Stimulated activated CD4-positive, alpha-beta T cell treated with anti-CD3 and anti-CD28 coated beads, Interleukin-1b, Interleukin-23, amount 100 ng/mL, for 1 hour (primary cell): Measurements from ENCODE around the gene ICAM2.
"Not testable (repeated sequence)": the region's sequence is repeated elsewhere in the genome, so short reads cannot be mapped to it uniquely, and the experiment has no call there.

ENCODE experiments used
- DNase-seq, 2 donors: peaks; one replicate each; pipeline ENCODE4 v3.0.0-alpha.2; 2020; ENCODE audit warnings: low read depth in 2 of 2

ICAM2 gene

DNA sequence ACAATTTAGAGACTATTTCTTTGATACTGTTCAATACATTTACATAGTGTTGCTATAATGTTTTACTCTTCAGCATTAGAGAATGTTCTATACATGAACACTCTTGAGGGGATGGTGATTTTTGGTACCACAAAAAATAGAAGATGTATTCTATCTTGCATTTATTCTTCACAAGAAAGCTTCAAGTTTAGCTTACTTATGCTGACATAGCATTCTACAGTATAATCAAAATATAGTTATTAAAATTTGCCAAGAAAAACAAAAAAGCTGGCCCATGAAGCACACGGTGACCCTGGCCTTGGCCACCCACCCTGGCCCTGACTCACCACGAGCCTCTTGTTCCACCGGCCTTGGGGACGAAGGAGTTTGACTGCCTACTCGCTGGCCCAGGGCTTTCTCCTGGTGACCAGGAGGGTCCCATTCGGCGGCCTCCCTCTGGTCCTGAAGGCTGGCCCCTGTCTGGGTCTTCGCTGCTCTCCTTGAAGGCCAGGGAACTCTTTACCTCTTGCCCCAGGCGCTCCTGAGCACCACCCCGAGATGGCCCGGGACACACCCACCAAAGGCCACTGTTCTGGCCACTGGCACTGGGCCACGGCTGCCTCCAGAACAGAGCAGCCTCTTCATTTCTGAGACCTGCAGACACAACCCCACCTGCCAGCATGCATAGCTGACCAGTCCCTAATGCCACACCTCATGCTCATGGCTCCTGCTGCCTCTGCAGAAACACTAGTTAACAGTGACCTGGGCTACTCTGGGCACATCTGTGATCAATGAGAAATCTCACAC lies 22.5 kb upstream of the ICAM2 start:
- no peak for DNase-seq

DNA sequence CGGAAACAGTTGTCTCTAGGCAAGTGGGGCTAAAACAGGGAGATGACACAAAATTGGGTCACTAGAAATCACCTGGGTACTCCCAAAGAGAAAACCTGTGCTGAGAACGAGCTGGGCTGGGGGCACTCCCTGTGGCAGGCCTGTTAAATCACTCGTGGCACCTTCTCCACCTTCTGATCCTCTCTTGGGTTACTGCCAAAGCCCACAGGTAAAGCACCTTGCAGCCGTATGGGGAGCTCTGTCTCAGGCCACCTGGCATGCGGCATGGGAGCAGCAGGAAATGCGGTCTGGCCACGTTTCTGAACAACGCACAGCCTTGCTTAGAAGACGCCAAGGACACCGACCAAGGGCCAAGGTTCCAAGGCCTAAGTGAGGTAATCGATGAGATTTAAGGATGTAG lies 21.5 kb upstream of the ICAM2 start:
- no peak for DNase-seq

DNA sequence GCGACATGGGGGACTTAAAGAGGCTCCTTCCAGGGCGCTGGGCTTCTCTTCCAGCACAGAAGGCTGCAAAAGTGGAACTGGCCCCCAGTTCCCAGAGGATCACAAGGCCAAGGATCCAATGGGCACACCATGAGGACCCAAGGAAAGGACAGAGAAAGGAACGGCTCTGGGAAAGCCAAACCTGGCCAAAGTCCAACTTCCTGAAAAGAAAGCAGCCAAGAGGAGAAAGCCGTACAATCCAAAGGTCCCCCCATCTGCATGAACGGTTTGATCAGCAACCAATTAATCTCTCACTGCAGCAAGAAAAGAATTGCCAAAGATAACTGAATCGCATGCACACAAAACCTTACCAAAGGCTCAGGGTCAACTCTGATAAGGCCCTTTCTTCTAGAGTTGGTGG lies 19.8 kb upstream of the ICAM2 start:
- no peak for DNase-seq

DNA sequence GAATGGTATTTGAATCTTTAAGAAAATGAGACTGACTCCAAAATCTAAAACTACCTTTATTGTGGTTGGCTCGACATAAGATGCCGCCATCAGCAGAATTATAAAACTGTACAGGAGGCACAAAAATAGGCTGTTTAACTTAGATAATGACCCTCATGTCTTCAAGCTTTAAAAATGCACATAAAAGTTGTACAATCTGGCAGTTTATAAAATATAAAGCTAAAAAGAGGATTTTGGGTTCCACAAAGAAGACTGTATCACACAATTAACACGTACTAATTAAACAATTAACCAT lies 18.6 kb upstream of the ICAM2 start:
- DNase-seq = no peak

DNA sequence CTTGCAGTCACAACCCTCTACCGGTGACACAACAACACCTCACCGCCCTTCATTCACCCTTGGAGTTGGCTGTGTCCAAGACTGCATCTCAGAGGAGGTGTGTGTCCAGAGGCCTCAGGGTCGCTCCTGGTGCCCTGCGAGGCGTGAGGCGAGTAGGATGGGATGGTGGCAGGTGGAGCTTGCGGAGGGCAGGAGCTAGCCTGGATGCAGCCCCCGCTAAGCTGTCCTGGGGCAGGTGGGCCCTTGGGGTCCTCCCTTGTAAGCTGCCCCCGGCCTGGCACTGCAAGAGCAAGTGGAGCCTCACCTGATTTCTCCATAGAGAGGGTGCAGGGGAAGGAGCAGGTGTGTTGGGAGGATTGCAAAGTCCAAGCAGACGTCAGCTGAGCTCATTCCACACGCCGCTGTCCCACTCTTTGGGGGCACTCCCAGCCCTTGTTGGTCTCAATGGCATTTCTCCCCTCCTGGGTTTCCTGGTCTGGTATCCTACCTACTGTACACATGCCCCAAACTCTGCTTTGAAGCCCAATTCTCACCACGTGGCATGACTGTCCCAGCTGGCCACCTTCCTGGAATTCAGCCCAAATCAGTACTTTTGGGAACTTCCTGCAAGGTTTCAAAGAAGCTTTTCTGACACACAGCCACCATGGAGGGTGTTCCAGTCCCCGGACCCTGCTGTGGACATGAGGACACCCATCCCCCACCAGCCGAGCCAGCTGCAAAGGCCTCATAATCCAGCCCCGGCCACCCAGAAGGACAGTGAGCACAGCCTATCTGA lies 18.1 kb upstream of the ICAM2 start:
- no peak for DNase-seq

DNA sequence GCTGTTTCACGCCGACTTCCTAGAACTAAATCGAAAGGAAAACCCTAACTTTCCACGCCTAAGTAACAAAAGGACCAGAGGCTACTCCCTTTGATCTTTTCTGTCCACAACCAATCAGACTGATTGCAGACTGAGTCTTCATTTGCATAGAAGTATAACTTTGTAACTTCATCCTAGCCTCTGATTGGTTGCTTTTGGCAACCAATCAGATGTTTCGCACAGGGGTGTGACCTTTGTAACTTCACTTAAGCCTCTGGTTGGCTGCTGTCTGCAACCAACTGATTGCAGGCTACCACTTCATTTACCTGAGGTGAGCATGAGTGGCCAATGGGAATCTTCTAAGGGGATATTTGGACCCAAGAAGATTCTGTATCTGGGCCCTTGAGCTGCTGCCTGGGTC lies 17.4 kb upstream of the ICAM2 start:
- DNase-seq = no peak

DNA sequence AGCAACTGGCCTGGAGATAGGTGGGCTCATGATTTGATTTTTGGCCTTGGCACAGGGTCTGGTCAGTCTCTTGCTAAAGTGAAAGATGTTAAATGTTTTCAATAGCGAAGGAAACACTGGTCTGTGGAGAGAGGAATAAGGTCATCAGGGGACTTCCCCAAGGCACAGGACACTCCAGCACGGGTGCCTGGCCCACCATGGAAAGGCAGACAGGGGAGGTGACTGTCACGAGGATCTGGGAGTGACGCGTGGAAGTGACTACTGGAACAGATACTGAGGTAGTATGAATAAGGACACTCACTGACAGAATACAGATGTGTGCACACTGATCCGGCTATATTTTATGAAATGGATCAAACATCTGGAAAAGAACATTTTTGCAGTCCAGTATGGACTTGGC lies 16.7 kb upstream of the ICAM2 start:
- no peak for DNase-seq

DNA sequence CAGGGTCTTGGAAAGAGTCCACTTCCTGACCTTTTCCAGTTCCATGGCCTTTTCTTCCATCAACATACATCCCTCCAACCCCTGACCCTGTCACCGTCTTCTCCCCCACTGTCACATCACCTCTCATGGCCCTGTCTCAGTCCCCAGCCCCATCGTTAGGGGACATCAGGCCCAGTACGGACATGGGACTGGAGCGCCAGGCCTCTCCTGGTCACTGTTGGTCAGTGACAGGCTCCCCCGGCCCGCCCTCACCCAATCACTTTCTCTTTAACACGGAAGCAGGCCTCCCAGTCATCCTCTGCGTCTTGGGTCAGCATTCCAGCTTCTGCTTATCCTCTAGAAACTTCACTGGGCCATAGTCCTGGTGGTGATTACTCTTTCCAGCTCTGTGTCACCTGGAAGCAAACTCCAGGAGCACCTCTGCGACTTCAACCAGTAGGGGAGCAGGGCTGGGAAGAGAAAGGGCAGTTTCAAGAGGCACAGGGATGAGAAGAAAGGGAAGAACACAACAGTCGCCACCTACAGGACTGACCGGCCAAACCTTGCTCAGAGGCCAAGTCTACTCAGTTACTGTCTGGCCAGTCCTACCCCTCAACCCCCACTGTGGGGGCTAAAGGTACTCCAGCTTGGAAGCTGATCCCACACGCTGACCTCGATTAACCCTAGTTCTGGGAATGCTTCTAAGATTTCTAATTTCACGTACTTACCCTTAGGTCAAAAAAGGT lies 15.9 kb upstream of the ICAM2 start:
- DNase-seq = no peak

DNA sequence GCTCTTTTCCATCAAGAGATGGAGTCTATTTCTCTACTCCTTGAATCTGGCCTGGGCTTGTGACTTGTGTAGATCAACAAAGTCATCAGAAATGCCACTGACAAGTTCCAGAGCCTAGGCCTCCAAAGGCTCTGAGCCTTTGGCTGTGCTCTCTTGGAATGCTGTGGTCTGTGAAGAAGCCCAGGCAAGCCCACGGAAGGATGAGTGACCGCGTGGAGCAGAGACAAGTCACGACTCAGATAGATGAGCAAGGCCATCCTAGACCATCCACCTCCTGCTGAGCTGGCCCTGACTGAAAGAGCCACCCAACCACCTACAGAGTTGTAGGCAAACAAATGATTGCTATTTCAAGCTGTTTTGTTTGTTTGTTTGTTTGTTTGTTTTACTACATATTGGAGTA lies 11.6 kb upstream of the ICAM2 start:
- DNase-seq = no peak

DNA sequence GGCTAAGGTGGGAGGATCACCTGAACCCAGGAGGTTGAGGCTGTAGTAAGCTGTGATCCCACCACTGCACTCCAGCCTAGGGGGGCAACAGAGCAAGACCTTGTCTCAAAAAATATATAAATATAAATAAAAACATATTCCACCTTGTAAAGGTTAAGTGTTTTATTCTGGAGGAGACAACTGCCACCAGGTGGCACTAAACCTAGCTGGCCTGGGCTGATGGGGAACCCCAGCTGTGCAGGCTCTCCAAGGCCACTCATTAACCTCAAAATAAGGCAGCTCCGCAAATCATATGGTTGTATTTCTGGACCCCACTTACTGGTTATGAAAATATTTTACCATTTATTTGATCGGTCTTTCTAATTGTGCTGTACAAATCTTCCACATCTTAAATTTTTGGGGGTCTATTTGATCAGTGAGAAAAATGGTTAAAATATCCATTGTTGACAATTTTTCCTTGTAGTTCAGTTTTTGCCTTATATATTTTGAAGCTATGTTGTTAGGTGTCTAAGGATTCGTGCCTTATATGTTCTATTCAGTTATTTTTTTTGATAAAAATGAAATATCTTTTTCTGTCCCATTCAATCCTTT lies 8.5 kb upstream of the ICAM2 start:
- peak; percentile 51 to 57 for DNase-seq

DNA sequence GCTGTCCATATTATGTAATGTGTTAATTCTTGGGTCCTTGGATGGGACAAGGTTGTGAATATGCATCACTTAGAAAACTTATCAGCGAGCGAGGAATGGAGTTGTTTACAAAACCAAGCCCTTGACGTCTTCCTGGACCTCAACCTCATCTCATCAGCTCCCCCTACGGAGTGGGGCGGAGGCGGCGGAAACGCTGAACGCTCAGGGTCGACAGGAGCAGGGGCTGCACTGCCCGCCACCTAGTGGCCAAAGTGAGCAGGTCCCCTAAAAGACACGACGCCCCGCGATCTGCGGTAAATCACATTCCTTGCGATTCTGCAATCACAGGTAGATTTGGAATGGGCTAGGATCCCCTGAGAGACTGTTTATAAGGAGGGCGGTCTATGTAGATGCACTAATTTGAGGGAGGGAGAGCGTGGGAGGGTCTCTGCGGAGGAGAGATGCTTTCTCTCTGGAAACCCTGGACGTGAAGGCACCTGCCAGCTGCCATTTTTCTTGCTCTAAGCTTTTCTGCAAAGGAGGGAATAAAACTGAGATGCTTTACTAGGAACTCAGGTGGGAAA lies 5.4 kb upstream of the ICAM2 start:
- peak; percentile 63 to 89 for DNase-seq

DNA sequence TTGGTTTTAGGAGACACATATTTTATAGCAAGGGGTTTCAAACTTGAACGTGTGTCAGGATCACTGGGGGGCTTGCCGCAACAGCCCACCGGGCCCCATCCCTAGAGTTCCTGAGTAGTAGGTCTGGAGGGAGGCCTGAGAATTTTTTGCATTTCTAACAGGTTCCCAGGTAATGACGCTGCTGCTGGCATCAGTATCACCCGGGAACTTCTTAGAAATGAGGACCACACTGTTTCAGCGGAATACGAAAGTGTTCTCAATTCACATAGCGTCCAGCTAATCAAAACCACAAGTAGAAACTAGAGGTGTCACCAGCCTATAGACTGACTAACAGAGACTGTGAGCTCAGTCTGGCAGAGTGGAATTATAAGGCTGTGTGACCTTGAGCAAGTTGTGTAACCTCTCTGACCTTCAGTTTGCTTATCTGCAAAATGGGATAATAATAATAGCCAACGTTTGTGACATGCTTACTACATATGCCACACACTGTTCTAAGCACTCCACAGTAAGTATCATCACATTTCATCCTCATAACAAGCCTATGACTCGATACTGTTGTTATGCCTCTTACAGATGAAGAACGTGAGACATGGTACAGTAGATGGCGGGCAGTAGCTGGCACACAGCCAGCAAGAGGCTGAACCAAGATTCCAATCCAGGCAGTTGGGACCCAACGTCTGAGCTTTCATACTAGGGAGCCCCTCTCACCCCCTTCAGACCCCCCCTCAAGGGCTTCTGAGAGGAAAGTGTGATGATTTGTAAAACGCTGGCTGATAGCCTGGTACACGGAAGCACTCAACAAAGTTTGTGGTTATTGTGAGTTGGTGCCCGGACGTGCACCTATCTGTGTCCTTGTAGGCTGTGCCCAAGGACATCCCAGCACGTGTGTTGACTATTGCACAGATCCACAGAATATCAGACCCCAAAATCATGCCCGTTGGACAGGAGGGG lies 4.6 kb upstream of the ICAM2 start:
- no peak for DNase-seq

DNA sequence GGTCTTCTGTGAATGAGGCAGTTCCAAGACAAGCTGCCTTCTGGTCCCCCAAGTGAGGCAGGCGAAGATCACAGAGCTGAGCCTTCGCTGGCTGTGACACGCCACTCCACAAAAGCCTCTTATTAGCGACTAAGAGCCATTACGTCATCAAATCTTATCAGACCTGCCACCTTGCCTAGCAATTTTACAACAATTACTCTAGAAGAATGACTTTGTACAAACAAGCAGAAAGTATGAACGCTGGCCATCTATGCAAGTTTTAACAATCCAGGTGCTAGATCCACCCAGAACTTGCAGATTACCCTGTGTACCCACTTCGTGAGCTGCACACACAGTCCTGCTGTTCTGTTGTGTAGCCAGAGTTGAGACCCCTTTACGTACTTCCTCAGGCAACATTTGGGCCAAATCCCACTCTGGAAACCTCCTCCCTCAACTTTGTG lies 3.8 kb upstream of the ICAM2 start:
- DNase-seq = no peak

DNA sequence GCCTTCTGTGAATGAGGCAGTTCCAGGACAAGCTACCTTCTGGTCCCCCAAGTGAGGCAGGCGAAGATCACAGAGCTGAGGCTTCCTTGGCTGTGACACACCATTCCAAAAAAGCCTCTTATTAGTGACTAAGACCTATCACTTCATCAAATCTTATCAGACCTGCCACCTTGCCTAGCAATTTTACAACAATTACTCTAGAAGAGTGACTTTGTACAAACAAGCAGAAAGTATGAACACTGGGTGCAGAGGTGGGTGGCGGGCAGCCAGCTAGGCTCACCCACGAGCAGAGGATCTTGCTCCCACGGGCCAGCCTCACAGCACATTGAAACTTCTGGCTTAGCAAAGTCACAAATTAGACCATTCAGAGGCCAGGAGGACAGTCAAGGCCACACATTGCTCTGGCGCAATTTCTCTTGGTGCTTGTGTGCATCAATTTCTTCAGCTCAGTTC lies 2.2 kb upstream of the ICAM2 start:
- DNase-seq = no peak

DNA sequence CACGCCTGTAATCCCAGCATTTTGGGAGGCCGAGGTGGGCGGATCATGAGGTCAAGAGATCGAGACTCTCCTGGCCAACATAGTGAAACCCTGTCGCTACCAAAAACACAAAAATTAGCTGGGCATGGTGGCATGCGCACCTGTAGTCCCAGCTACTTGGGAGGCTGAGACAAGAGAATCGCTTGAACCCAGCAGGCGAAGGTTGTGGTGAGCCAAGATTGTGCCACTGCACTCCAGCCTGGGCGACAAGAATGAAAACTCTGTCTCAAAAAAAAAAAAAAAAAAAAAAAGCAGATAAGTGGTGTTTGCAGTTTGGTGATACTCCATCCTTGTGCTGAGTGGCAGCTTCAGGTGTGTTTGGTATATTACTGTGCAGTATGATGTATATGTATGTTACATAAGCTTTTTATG lies 877 bp downstream of the ICAM2 start:
- not testable (repeated sequence) for DNase-seq

DNA sequence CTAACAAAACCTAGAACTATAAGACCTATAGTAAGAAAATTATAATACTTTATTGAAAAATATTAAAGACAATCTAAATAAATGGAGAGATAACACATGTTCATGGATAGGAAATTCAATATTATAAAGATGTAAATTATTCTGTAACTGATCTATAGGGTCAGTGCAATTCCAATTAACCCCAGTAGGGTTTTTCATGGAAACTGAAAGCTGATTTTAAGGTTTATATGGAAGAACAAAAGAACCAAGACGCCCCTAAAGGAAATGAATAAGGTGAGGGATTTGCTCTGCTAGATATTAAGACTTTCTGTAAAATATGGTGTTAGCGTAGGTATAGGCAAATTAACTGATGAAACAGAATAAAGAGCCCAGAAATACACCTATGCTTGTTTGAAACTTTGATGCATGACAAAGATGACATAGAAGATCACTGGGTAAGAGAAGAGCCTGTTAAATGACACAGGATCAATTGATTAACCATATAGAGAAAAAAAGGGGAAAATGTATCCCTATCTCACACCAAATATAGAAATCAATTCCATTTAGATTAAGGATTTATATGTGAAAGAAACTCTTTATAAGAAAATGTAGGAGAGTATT lies 3.0 kb downstream of the ICAM2 start:
- no peak for DNase-seq

DNA sequence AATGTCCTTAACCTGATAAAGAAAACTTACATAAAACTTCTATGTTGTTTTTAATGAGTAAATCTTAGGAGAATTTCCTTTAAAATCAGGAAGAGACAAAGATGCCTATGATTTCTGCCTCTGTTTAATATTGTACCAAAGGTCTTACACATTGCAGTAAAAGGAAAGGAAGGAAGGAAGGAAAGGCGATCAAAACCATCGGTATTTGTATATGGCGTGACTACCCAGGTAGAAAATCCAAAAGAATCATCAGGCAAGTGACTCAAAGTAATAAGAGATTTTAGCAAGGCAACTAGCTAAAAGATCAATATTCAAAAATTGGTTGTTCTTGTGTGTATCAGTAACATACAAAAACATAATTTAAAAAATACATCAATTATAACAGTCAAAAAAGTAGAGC lies 3.5 kb downstream of the ICAM2 start:
- no peak for DNase-seq

DNA sequence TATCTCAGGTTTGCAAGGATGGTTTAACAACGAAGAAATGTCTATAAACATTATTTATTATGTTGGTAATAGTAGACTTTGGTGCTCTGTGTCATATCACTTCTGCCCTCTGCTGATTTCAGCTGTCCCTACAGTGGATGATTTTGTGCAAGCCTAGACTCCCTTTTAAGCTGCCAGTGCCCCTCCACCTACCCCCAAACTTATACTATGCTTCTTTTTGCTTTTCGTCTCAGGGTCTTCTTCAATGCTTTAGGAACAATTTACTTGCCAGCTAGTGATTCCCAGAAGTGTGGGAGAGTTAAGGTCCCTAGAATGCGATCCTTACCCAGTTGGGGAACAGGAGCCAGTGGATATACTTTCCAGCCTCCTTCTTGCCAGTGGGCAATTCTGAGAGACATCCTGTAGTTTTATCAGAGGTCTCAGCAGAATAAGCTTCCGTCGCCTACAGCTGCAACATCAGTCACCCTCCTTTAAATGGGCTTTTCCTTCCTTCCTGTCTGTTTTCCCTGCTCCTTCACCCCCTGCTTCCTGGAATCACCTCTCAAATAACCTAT lies 4.1 kb downstream of the ICAM2 start:
- no peak for DNase-seq

DNA sequence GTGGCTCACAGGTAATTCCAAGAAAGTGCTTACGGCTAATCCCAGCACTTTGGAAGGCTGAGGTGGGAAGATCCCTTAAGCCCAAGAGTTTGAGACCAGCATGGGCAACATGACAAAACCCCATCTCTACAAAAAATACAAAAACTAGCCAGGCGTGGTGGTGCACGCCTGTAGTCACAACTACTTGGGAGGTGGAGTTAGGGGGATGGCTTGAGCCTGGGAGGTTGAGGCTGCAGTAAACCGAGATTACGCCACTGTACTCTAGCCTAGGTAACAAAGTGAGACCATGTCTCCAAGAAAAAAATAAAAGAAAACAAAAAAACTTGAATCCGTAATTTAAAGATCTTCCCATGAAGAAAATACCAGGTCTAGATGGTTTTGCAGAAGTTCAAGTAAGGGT lies 5.0 kb downstream of the ICAM2 start:
- no peak for DNase-seq
